ENCODE measurements around the gene CHIC1. TPM values are rescaled to one million over a fixed set of nuclear protein-coding genes. Genes with fewer than 3 reads are reported as not detected.
A peak's percentile ranks its signal among the peaks of the same experiment; 100 is the strongest.
"Not testable (repeated sequence)": the region's sequence is repeated elsewhere in the genome, so short reads cannot be mapped to it uniquely, and the experiment has no call there.

The CHIC1 gene
- 10 to 100 TPM in 6 of 12 donors, 1 to 10 TPM in 5, not detected in 1; 7.5 to 14.0 (median 10.2) TPM for polyA plus RNA-seq (ENCODE audit: insufficient read length in 12 of 12)
- long read RNA-seq, donor 1: 0 reads
- long read RNA-seq, donor 2, full-length matches to known transcripts: 2 of 2 reads
- long read RNA-seq, donor 2, partial matches to known transcripts: 0 of 2 reads
- long read RNA-seq, donor 2, other reads (novel, unspliced or antisense): 0 of 2 reads
- long read RNA-seq, donor 3, full-length matches to known transcripts: 2 of 2 reads
- long read RNA-seq, donor 3, partial matches to known transcripts: 0 of 2 reads
- long read RNA-seq, donor 3, other reads (novel, unspliced or antisense): 0 of 2 reads
- long read RNA-seq, donor 4: 0 reads
- long read RNA-seq, donor 5, full-length matches to known transcripts: 3 of 3 reads
- long read RNA-seq, donor 5, partial matches to known transcripts: 0 of 3 reads
- long read RNA-seq, donor 5, other reads (novel, unspliced or antisense): 0 of 3 reads
- long read RNA-seq, donor 6, full-length matches to known transcripts: 1 of 1 reads
- long read RNA-seq, donor 6, partial matches to known transcripts: 0 of 1 reads
- long read RNA-seq, donor 6, other reads (novel, unspliced or antisense): 0 of 1 reads
- long read RNA-seq, donor 7, full-length matches to known transcripts: 1 of 1 reads
- long read RNA-seq, donor 7, partial matches to known transcripts: 0 of 1 reads
- long read RNA-seq, donor 7, other reads (novel, unspliced or antisense): 0 of 1 reads
- long read RNA-seq, donor 8, full-length matches to known transcripts: 1 of 1 reads
- long read RNA-seq, donor 8, partial matches to known transcripts: 0 of 1 reads
- long read RNA-seq, donor 8, other reads (novel, unspliced or antisense): 0 of 1 reads
- long read RNA-seq, donor 9, full-length matches to known transcripts: 1 of 1 reads
- long read RNA-seq, donor 9, partial matches to known transcripts: 0 of 1 reads
- long read RNA-seq, donor 9, other reads (novel, unspliced or antisense): 0 of 1 reads
- long read RNA-seq, donor 10, full-length matches to known transcripts: 3 of 3 reads
- long read RNA-seq, donor 10, partial matches to known transcripts: 0 of 3 reads
- long read RNA-seq, donor 10, other reads (novel, unspliced or antisense): 0 of 3 reads
- long read RNA-seq, donor 11, full-length matches to known transcripts: 3 of 3 reads
- long read RNA-seq, donor 11, partial matches to known transcripts: 0 of 3 reads
- long read RNA-seq, donor 11, other reads (novel, unspliced or antisense): 0 of 3 reads

DNA sequence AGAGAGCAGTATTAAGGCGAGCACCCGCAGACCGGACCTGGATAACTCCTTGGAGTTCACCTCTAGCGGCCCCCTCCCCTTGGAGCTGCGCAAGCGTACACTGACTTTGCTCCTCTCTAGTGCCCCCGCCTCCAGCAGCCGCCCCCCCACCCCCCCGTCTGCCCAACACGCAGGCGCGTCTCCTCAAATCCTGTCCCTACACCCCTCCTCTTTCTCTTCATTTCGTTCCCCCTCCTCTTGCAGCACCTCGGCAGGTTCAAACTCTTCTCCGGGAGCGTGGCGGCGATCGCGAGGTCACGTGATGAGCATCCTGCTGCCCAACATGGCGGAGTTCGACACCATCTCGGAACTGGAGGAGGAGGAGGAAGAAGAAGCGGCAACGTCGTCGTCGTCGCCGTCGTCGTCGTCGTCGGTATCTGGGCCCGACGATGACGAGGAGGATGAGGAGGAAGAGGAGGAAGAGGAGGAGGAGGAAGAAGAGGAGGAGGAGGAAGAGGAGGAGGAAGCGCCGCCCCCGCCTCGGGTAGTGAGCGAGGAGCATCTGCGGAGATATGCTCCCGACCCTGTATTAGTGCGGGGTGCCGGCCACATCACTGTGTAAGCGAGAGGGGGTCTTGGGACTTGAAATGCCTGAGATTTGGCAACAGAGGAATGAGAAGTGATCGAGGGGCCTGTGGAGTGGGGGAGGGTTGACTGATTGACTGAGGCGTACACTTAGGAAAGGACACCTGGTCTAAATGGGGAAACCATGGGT is at the start of gene CHIC1:
TSS of gene CHIC1 (plus strand) at position 214 of the 754 bp plus-strand sequence. CDS start at position 302, 88 bp downstream.
- peak; percentile 74 for DNase-seq

DNA sequence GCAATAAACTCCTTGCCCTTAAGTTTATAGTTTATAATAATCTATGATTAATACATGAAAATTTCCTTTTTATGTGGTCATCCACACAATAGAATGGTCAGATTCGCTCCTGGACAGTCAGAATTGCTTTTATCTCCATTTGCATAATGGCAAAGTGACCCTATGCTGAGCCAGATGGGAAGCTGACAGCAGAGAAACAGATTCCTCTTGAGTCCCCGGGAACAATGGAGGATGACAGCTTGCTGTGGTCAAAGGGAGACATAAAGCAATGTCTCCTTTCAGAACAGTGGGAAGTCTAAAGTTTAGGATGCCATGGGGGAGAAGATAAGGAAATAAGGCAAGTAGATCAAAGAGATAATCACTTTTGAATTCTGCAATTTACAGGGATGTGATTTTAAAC is 40.2 kb upstream of the CHIC1 start:
- not testable (repeated sequence) for DNase-seq

DNA sequence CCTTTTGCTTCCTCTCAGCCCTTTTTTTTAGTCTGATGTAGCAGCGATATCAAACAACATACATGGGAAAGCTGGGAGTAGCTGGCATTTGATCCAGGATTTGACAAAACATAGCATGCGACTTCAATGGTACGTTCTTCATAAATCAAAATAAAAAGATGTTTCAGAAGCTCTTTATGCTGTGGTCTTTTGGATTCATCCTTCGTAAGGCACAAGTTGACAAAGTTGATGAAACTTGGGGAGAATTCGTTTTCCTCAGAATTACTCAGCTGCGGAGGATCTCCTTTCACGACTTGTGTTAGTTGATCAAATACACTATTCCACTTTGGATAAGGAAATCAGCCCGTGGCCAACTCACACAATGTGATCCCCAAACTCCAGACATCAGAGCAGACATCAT is 38.1 kb upstream of the CHIC1 start:
- DNase-seq: no peak

- DNase-seq: no peak
Measured at GRCh38 chrX:73525928-73526690, 36.9 kb upstream of the CHIC1 start.

GRCh38 chrX:73531655-73532054 is 31.3 kb upstream of the CHIC1 start:
- not testable (repeated sequence) for DNase-seq

DNA sequence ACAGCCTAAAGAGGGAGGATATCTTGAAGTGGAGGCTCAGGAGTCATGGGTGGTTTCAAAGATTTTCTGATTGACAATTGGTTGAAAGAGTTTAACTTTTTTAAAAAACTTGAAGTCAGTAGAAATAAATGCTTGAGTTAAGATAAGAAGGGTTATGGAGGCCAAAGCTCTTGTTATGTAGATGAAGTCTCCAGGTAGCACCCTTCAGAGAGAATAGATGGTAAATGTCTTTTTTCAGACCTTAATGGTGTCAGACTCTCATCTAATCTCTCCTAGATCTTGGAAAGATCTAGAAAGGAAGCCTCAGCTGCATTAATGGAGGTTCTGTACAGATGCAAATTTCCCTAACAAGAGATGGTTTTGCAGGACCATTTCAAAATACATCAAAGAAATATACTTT is 6.8 kb upstream of the CHIC1 start:
- no peak for DNase-seq

DNA sequence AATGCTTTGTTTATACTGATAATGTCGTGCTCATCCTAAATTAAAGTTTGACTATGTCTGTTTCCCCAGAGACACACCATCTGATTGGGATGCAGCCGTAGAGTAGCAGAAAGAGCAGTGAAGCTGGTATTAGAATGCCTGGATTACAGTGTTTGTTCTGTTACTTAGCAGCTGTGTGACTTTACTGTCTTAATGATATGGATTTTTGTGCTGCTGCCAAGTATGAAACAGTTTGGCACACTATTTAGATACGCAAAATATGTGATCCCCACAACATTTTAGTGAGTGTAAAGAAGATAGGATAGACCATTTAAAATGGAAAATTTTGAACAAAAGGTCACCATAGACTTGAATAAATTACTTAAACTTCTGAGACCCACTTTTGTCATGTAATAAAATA is 1.2 kb upstream of the CHIC1 start:
- DNase-seq: no peak

GRCh38 chrX:73562458-73562857 is 539 bp upstream of the CHIC1 start:
- no peak for DNase-seq

DNA sequence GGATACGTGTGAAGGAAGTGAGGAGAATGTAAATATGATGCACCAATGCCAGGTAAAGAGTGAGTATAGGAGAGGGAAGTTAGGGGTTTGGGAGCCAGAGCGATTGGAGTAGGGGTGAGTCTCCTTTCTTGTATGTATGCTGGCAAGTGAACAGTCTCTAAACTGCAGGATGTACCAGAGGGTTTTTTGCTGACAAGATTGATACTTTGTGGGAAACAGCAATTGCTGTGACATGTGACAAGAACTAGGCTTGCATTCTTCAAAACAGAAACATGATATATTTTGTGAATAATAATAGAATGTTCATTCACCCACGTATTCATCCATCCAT is 706 bp downstream of the CHIC1 start:
- DNase-seq: peak; percentile 30

DNA sequence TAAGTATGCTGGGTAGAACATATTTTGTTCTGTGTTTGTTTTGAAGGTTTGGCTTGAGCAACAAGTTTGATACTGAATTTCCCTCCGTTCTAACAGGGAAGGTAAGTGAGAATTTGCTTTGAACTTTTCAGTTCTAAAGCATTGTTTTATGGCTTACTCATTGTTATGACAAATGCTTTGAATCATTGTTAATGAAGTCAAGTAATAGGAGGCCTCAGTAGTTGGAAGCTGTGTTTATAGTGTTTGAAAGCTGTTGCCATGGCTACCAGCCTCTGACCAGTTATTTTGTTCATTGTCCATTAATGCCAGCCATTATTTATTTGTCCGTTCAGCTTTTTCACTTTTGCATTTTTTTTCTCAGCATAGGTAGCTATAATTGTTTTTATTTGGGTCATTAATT is 14.4 kb downstream of the CHIC1 start:
- DNase-seq: no peak

GRCh38 chrX:73581002-73581628 is 18.1 kb downstream of the CHIC1 start:
- DNase-seq: no peak

DNA sequence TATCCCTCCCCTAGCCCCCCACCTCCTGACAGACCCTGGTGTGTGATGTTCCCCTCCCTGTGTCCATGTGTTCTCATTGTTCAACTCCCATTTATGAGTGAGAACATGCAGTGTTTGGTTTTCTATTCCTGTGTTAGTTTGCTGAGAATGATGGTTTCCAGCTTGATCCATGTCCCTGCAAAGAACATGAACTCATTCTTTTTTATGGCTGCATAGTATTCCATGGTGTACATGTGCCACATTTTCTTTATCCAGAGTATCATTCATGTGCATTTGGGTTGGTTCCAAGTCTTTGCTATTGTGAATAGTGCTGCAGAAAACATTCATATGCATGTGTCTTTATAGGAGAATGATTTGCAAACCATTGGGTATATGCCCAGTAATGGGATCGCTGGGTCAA is 34.8 kb downstream of the CHIC1 start:
- not testable (repeated sequence) for DNase-seq

- no peak for DNase-seq
Measured at GRCh38 chrX:73615022-73615421, 52.0 kb downstream of the CHIC1 start.

GRCh38 chrX:73641669-73642068 is 78.7 kb downstream of the CHIC1 start:
- not testable (repeated sequence) for DNase-seq

DNA sequence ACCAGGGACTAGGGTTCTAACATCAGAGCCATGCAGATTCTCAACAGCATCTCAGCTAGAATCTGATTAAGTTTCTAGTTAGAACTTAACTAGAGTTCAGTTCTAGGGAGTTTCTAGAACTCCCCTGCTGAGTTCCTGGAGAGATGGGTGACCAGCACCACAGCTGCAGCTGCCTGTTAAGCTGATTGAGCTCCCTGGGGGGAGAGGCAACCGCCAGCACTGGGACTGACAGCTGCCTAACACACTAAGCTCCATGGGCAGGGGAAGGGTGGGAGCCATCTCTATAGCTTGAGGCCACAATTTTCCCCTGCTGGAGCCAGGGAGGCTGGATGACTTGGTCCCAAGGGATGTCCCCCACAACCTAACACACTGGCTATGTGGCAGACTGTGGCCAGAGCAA is 84.2 kb downstream of the CHIC1 start:
- no peak for DNase-seq

DNA sequence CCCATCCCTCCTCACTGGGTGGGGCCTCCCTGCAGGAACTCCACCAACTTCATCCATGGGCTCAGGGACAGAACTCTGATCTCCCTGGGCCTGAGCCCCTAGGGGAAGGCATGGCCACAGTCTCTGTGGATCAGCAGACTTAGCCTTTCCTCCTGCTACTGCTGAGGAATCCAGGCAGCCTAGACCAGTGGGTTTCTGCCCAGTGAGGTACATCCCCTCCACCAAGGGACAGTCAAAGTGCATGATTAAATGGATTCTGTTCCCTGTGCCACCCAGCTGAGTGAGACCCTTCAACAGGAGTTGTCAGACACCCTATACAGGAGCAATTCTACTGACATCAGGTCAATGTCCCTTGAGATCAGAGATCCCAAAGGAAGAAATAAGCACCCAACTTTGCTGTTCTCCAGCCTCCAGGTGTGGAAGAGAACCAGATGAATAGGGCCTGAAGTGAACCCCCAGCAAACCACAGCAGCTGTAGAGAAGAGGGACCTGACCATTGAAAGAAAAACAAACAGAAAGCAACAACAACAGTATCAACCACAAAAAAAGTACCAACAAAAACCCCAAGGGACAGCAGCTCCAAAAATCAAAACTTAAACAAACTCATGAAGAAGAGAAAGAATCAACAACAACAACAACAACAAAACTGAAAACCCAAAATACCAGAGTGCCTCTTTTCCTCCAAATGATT is 84.8 kb downstream of the CHIC1 start:
- DNase-seq: no peak

- DNase-seq: not testable (repeated sequence)
Measured at GRCh38 chrX:73661322-73661721, 98.3 kb downstream of the CHIC1 start.

DNA sequence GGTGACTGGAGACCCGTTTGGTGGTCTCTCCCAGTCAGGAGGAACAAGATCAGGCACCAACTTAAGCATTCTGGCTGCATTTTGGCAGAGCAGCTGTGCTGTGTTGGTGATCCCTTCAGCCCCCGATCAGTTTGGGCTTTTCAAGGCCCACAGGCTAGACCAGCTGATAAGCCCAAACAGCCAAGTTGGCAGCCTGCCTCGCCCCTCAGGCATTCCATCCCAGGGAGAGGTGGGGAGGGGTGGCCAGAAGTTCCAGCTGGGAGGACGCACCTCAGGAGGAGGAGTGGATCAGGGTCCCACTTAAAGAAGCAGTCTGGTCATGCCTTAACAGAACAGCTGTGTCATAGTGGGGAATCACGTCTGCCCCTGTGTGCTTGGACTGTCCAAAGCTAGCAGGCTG is 105.8 kb downstream of the CHIC1 start:
- no peak for DNase-seq

- DNase-seq: no peak
Measured at GRCh38 chrX:73681408-73681807, 118.4 kb downstream of the CHIC1 start.
